Prostate gland (tissue), 2 donors: Measurements from ENCODE around the gene TFAP2B. TPM values are rescaled to one million over a fixed set of nuclear protein-coding genes. Genes with fewer than 3 reads are reported as not detected.

Source experiments
- DNase-seq: peaks from one replicate; pipeline ENCODE4 v3.0.0-alpha.2; 2019; ENCODE audit warnings: low spot score
- H3K27ac ChIP-seq, 2 donors: fragments of 200-600 bp; sonication (generic); 2 replicates each; pipeline ENCODE4 v1.5.1; 2017 to 2019
- H3K27me3 ChIP-seq: fragments of 200-600 bp; sonication (generic); replicated peaks from 2 replicates; pipeline ENCODE4 v1.5.1; 2019; ENCODE audit not compliant: insufficient read depth
- H3K36me3 ChIP-seq, 2 donors: fragments of 200-600 bp; sonication (generic); 1 replicate in 1 of 2; 2 replicates in 1 of 2; pipeline versions ENCODE4 v1.5.1 to v1.8.1; 2017 to 2019
- H3K4me1 ChIP-seq: fragments of 200-600 bp; sonication (generic); replicated peaks from 2 replicates; pipeline ENCODE4 v1.5.1; 2019
- H3K4me3 ChIP-seq, 2 donors: fragments of 200-600 bp; sonication (generic); 2 replicates each; pipeline ENCODE4 v1.5.1; 2017 to 2019
- H3K9me3 ChIP-seq: fragments of 200-600 bp; sonication (generic); 2 replicates; pipeline ENCODE4 v1.5.1; 2017
- CTCF ChIP-seq, 4 experiments: fragments of 200-600 bp in 2 of 4; fragments of 450-650 bp in 2 of 4; sonication (generic) in 2 of 4; IDR thresholded peaks; 1 replicate in 3 of 4; 2 replicates in 1 of 4; pipeline ENCODE4 v1.5.1; 2016 to 2019; ENCODE audit warnings: antibody characterized with exemption in 4 of 4, mild to moderate bottlenecking in 2 of 4, moderate library complexity in 2 of 4
- POLR2A ChIP-seq: fragments of 450-650 bp; IDR thresholded peaks from one replicate; pipeline ENCODE4 v1.6.1; 2016; ENCODE audit warnings: antibody characterized with exemption, mild to moderate bottlenecking
- POLR2AphosphoS5 ChIP-seq: sonication (generic); formaldehyde crosslinking; IDR thresholded peaks from one replicate; pipeline ENCODE4 v1.6.1; 2017; ENCODE audit warnings: antibody characterized with exemption
- WGBS: methylation state at CpG from one replicate; pipeline ENCODE4 v1.1.5; 2018; 5-methylcytosine and 5-hydroxymethylcytosine counted together
- intact Hi-C: fragments of 100-400 bp; cut with DNase I; formaldehyde crosslinking; loops from one replicate; pipeline ENCODE4 v1.14.2; 2022
- total RNA-seq, 2 donors: library from RNA; depleted of rRNA; stranded (reverse); fragments of >200 nt; gene quantifications; one replicate each; pipeline ENCODE4 v1.1.0, GENCODE V29; 2016

TFAP2B gene
- total RNA-seq, 2 donors from 2014 or later, result 0.06 TPM; not detected in 1

- TF ChIP-seq POLR2A (no peak), POLR2AphosphoS5 (peak; percentile 49), CTCF (IDR thresholded peaks at IDR 0.05) (peak; percentile 78 to 95 (median 82))
- H3K4me1 ChIP-seq, result no peaks in the 10 kb centered on the region
- no peak overlapping the region for H3K27ac ChIP-seq
- no peaks in the 10 kb centered on the region for H3K9me3 ChIP-seq
- 1% methylated on average over 14 of the region's 14 CpGs for WGBS
- peak overlapping the region; percentile 28 to 30 for H3K4me3 ChIP-seq
- H3K36me3 ChIP-seq, result no peaks in the 10 kb centered on the region
- intact Hi-C loops, result loop anchor here (2.0 to 10.0 kb wide), 3 partner anchors 1039 to 1233 kb away; no protein-coding TSS in a partner anchor
- H3K27me3 ChIP-seq, result peaks cover 31% of the 10 kb centered on the region
- DNase-seq, result peak; percentile 68
Observed at GRCh38 chr6:50816115-50816675, 2.5 kb upstream of the TFAP2B start.

- no peak overlapping the region for H3K4me3 ChIP-seq
- WGBS, result 12% methylated on average over 15 of the region's 15 CpGs
- H3K36me3 ChIP-seq, result no peaks in the 10 kb centered on the region
- intact Hi-C loops, result loop anchor here (2.0 to 10.0 kb wide), 3 partner anchors 1038 to 1232 kb away; no protein-coding TSS in a partner anchor
- TF ChIP-seq CTCF (IDR thresholded peaks at IDR 0.05) (no peak), POLR2AphosphoS5 (no peak), POLR2A (no peak)
- no peaks in the 10 kb centered on the region for H3K4me1 ChIP-seq
- H3K27ac ChIP-seq, result no peak overlapping the region
- H3K27me3 ChIP-seq, result peaks cover 36% of the 10 kb centered on the region
- no peak for DNase-seq
- no peaks in the 10 kb centered on the region for H3K9me3 ChIP-seq
Observed at GRCh38 chr6:50816947-50817645, 1.6 kb upstream of the TFAP2B start.

- TF ChIP-seq POLR2A, result no peak
- no peak for TF ChIP-seq CTCF (IDR thresholded peaks at IDR 0.05)
- no peak overlapping the region for H3K27ac ChIP-seq
Observed at GRCh38 chr6:50817646-50817950, 1.1 kb upstream of the TFAP2B start.

DNA sequence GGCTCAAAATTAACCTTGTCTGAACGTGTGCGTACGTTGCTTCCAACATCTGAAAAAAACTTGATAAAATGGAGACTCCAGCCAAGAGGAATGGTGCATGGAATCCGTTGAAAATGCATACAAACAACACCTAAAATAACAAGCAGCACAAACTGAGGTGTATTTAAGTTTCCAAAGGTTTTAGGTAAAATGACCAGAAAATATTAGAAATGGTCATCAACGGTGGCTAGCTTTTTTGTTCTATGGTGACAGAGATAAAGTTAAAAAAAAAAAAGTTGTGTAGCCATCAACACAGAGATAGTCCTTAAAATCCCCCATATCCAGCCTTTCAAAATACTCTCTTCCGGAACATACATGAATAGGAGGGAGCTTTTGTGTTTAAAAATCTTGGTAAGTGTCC lies 651 bp upstream of the TFAP2B start:
- intact Hi-C loops, result loop anchor here (5.0 to 10.0 kb wide), 2 partner anchors 1037 to 1204 kb away; no protein-coding TSS in a partner anchor
- 15% methylated on average over 6 of the region's 6 CpGs for WGBS
- DNase-seq, result no peak
- Histone ChIP-seq H3K27ac (no peak overlapping the region), H3K4me3 (no peak overlapping the region), H3K36me3 (no peaks in the 10 kb centered on the region), H3K27me3 (peaks cover 37% of the 10 kb centered on the region), H3K4me1 (no peaks in the 10 kb centered on the region), H3K9me3 (no peaks in the 10 kb centered on the region)
- TF ChIP-seq CTCF (IDR thresholded peaks at IDR 0.05) (no peak), POLR2AphosphoS5 (no peak)

More at GRCh38 chr6:50817646-50817950, 1.1 kb upstream of the TFAP2B start:
- WGBS, result 22% methylated on average over 2 of the region's 2 CpGs
- Histone ChIP-seq H3K36me3 (no peaks in the 10 kb centered on the region), H3K4me3 (no peak overlapping the region), H3K4me1 (no peaks in the 10 kb centered on the region), H3K27me3 (peaks cover 36% of the 10 kb centered on the region), H3K9me3 (no peaks in the 10 kb centered on the region)
- no peak for DNase-seq
- intact Hi-C loops, result loop anchor here (2.0 to 10.0 kb wide), 3 partner anchors 1037 to 1231 kb away; no protein-coding TSS in a partner anchor

DNA sequence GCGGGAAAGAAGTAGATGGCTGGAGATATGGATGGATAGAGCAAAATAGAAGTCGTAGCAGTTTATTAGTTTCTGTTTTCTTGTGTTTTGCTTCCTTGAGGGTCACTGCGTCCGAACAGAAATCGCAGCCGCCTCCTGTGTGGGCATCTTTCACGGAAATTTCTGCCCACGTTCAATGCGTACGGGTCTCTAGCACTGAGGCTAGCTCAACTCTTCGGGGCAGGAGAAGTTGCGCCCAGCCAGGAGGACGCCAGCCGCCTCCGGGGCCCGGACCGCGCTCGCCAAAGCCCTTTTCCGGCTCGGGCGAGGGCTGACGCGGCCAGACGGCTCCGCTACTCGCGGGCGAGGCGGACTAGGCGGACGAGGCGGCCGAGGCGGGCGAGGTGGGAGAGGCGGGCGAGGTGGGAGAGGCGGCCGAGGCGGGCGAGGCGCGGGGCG lies 814 bp downstream of the TFAP2B start:
- 3% methylated on average over 25 of the region's 45 CpGs for WGBS
- H3K27ac ChIP-seq, result no peak overlapping the region
- no peaks in the 10 kb centered on the region for H3K4me1 ChIP-seq
- TF ChIP-seq CTCF (IDR thresholded peaks at IDR 0.05), result no peak
- TF ChIP-seq POLR2A, result no peak
- no peak for TF ChIP-seq POLR2AphosphoS5
- peak overlapping the region in 1 of 2 donors; percentile 10 for H3K4me3 ChIP-seq
- H3K27me3 ChIP-seq, result peaks cover 50% of the 10 kb centered on the region
- intact Hi-C loops, result loop anchor here (5.0 to 10.0 kb wide), 2 partner anchors 1035 to 1203 kb away; no protein-coding TSS in a partner anchor
- DNase-seq, result no peak
- H3K36me3 ChIP-seq, result no peaks in the 10 kb centered on the region
- H3K9me3 ChIP-seq, result no peaks in the 10 kb centered on the region
